HG03520 (cell line): ENCODE results near the gene BMERB1.
"Not testable (repeated sequence)": the region's sequence is repeated elsewhere in the genome, so short reads cannot be mapped to it uniquely, and the experiment has no call there.

Source experiments
- ATAC-seq: cut with Tn5 transposase; IDR thresholded peaks from one replicate; pipeline ENCODE4 v1.9.1; 2021; ENCODE audit warnings: mild to moderate bottlenecking, moderate library complexity; ENCODE audit not compliant: unreplicated experiment

BMERB1 gene

GRCh38 chr16:15607221-15607699 lies 172.9 kb downstream of the BMERB1 start:
- ATAC-seq = not testable (repeated sequence)

- no peak for ATAC-seq
These were observed 173.5 kb downstream of the BMERB1 start for GRCh38 chr16:15607700-15608396.

- ATAC-seq = no peak
These were observed 174.3 kb downstream of the BMERB1 start for GRCh38 chr16:15608398-15609285.

- ATAC-seq = no peak
These were observed 174.9 kb downstream of the BMERB1 start for GRCh38 chr16:15609286-15609649.

- no peak for ATAC-seq
These were observed 176.0 kb downstream of the BMERB1 start for GRCh38 chr16:15610369-15610871.

- ATAC-seq = no peak
These were observed 177.2 kb downstream of the BMERB1 start for GRCh38 chr16:15611610-15612009.

GRCh38 chr16:15613676-15614075 lies 179.3 kb downstream of the BMERB1 start:
- no peak for ATAC-seq

- no peak for ATAC-seq
These were observed 181.6 kb downstream of the BMERB1 start for GRCh38 chr16:15616012-15616411.

- no peak for ATAC-seq
These were observed 182.2 kb downstream of the BMERB1 start for GRCh38 chr16:15616475-15617165.

GRCh38 chr16:15617901-15618300 lies 183.5 kb downstream of the BMERB1 start:
- ATAC-seq = no peak

GRCh38 chr16:15618392-15618791 lies 184.0 kb downstream of the BMERB1 start:
- no peak for ATAC-seq

GRCh38 chr16:15620611-15621195 lies 186.3 kb downstream of the BMERB1 start:
- ATAC-seq = no peak

GRCh38 chr16:15621456-15621855 lies 187.1 kb downstream of the BMERB1 start:
- no peak for ATAC-seq

- no peak for ATAC-seq
These were observed 187.5 kb downstream of the BMERB1 start for GRCh38 chr16:15621889-15622288.

GRCh38 chr16:15631730-15632409 lies 197.5 kb downstream of the BMERB1 start:
- ATAC-seq = no peak

- no peak for ATAC-seq
These were observed 201.5 kb downstream of the BMERB1 start for GRCh38 chr16:15635926-15636325.

GRCh38 chr16:15636392-15636873 lies 202.0 kb downstream of the BMERB1 start:
- ATAC-seq = no peak
